RWPE2 (cell line): ENCODE measurements around the gene MMP23B.
A peak's percentile ranks its signal among the peaks of the same experiment; 100 is the strongest.

Source experiments
- ATAC-seq: fragments of 200-7000 bp; cut with Tn5 transposase; 3 replicates; pipeline ENCODE4 v1.9.1; 2021; ENCODE audit warnings: low read depth
- DNase-seq: peaks from one replicate; pipeline ENCODE4 v3.0.0-alpha.2; 2020; ENCODE audit warnings: low spot score
- H3K27ac ChIP-seq: fragments of 450-650 bp; 2 replicates; pipeline ENCODE4 v1.5.1; 2017; ENCODE audit warnings: mild to moderate bottlenecking; ENCODE audit not compliant: poor library complexity, severe bottlenecking
- H3K27me3 ChIP-seq: fragments of 250-450 bp; sonication (Bioruptor Pico); 2 replicates; pipeline ENCODE4 v1.5.1; 2021; ENCODE audit warnings: mild to moderate bottlenecking, moderate library complexity; ENCODE audit not compliant: insufficient read depth, poor library complexity, severe bottlenecking
- H3K36me3 ChIP-seq: fragments of 250-450 bp; sonication (Bioruptor Pico); 2 replicates; pipeline ENCODE4 v1.5.1; 2020; ENCODE audit warnings: low read depth, mild to moderate bottlenecking, moderate library complexity
- H3K4me1 ChIP-seq: fragments of 250-450 bp; sonication (Bioruptor Pico); 2 replicates; pipeline ENCODE4 v1.5.1; 2021; ENCODE audit warnings: mild to moderate bottlenecking, moderate library complexity; ENCODE audit not compliant: insufficient read depth, poor library complexity, severe bottlenecking
- H3K4me3 ChIP-seq: fragments of 250-450 bp; sonication (Bioruptor Pico); 2 replicates; pipeline ENCODE4 v1.5.1; 2021; ENCODE audit warnings: mild to moderate bottlenecking, moderate library complexity; ENCODE audit not compliant: severe bottlenecking
- H3K9me3 ChIP-seq: fragments of 250-450 bp; sonication (Bioruptor Pico); 2 replicates; pipeline ENCODE4 v1.5.1; 2021; ENCODE audit warnings: mild to moderate bottlenecking, moderate library complexity; ENCODE audit not compliant: severe bottlenecking
- TF ChIP-seq, protein P1 (sequence below): fragments of 450-650 bp; IDR thresholded peaks from one replicate; pipeline ENCODE4 v1.5.1; 2017; ENCODE audit warnings: mild to moderate bottlenecking, moderate library complexity; ENCODE audit not compliant: poor library complexity, severe bottlenecking

MMP23B gene

GRCh38 chr1:1609822-1610485 is 22.0 kb upstream of the MMP23B start:
- no peaks in the 10 kb centered on the region for H3K9me3 ChIP-seq
- ATAC-seq = no peak
- H3K36me3 ChIP-seq = no peaks in the 10 kb centered on the region
- DNase-seq = no peak
- TF ChIP-seq, protein P1, sequence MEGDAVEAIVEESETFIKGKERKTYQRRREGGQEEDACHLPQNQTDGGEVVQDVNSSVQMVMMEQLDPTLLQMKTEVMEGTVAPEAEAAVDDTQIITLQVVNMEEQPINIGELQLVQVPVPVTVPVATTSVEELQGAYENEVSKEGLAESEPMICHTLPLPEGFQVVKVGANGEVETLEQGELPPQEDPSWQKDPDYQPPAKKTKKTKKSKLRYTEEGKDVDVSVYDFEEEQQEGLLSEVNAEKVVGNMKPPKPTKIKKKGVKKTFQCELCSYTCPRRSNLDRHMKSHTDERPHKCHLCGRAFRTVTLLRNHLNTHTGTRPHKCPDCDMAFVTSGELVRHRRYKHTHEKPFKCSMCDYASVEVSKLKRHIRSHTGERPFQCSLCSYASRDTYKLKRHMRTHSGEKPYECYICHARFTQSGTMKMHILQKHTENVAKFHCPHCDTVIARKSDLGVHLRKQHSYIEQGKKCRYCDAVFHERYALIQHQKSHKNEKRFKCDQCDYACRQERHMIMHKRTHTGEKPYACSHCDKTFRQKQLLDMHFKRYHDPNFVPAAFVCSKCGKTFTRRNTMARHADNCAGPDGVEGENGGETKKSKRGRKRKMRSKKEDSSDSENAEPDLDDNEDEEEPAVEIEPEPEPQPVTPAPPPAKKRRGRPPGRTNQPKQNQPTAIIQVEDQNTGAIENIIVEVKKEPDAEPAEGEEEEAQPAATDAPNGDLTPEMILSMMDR = no peak
- H3K4me3 ChIP-seq = no peak overlapping the region
- H3K27ac ChIP-seq = no peak overlapping the region
- no peaks in the 10 kb centered on the region for H3K4me1 ChIP-seq
- H3K27me3 ChIP-seq = no peaks in the 10 kb centered on the region

DNA sequence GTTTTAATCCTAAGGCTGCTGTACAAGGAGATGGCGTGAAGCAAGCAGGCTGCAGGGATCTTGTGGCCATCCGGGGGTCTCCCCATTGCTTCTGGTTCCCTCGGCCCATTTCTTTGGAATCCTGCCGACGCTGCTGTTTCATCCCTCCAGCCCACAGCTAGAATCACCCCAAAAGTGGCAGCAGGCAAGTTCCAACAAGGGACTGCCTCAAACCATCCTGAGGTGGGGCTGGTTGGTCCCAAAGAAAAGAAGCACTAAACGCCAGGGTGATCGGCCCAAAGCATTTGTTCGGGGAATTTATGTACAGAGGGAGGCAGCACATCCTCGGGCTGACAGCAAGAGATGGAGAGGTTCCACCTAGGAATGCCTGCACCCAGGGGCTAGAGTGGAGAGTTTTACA is 21.2 kb upstream of the MMP23B start:
- Histone ChIP-seq H3K4me3 (no peak overlapping the region), H3K27ac (no peak overlapping the region), H3K27me3 (no peaks in the 10 kb centered on the region), H3K9me3 (no peaks in the 10 kb centered on the region), H3K36me3 (no peaks in the 10 kb centered on the region), H3K4me1 (no peaks in the 10 kb centered on the region)
- DNase-seq = no peak
- no peak for ATAC-seq
- TF ChIP-seq, protein P1 = no peak

DNA sequence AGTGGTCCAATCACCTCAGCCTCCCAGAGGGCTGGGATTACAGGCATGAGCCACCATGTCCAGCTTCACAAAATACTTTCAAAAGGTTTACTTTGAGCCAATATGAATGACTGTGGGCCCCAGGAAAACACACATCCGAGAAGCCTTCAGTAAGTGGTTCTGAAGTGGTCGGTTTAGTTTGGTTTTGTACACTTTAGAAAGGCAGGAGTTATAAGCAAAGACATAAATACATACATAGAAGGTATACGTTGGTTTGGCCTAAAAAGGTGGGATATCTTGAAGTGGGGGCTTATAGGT is 19.9 kb upstream of the MMP23B start:
- Histone ChIP-seq H3K36me3 (no peaks in the 10 kb centered on the region), H3K4me1 (no peaks in the 10 kb centered on the region), H3K27me3 (no peaks in the 10 kb centered on the region), H3K4me3 (no peak overlapping the region), H3K27ac (no peak overlapping the region), H3K9me3 (no peaks in the 10 kb centered on the region)
- DNase-seq = no peak
- TF ChIP-seq, protein P1 = no peak
- ATAC-seq = no peak

- DNase-seq (no peak), ATAC-seq (no peak)
- TF ChIP-seq, protein P1 = no peak
- H3K27me3 ChIP-seq = no peaks in the 10 kb centered on the region
- no peaks in the 10 kb centered on the region for H3K4me1 ChIP-seq
- no peak overlapping the region for H3K4me3 ChIP-seq
- H3K27ac ChIP-seq = peak overlapping the region; percentile 83
- H3K9me3 ChIP-seq = no peaks in the 10 kb centered on the region
- no peaks in the 10 kb centered on the region for H3K36me3 ChIP-seq
These were observed 18.4 kb upstream of the MMP23B start for GRCh38 chr1:1613509-1614082.
